AG09309 (cell line): ENCODE data around the gene ITPR1.

Experiments used
- DNase-seq: peaks from one replicate; pipeline ENCODE4 v3.0.0-alpha.2; 2010; ENCODE audit warnings: low read depth
- H3K4me3 ChIP-seq: 2 replicates; pipeline ENCODE4 v1.5.1; 2011; ENCODE audit warnings: mild to moderate bottlenecking, low read depth, low read length, moderate library complexity; ENCODE audit not compliant: control insufficient read depth
- TF ChIP-seq, protein P1 (sequence below): IDR thresholded peaks from 2 replicates; pipeline ENCODE4 v1.5.1; 2011; ENCODE audit warnings: mild to moderate bottlenecking, low read depth, low read length, inconsistent platforms; ENCODE audit not compliant: insufficient read depth, control insufficient read depth; ENCODE audit errors: missing control alignments

ITPR1 gene

DNA sequence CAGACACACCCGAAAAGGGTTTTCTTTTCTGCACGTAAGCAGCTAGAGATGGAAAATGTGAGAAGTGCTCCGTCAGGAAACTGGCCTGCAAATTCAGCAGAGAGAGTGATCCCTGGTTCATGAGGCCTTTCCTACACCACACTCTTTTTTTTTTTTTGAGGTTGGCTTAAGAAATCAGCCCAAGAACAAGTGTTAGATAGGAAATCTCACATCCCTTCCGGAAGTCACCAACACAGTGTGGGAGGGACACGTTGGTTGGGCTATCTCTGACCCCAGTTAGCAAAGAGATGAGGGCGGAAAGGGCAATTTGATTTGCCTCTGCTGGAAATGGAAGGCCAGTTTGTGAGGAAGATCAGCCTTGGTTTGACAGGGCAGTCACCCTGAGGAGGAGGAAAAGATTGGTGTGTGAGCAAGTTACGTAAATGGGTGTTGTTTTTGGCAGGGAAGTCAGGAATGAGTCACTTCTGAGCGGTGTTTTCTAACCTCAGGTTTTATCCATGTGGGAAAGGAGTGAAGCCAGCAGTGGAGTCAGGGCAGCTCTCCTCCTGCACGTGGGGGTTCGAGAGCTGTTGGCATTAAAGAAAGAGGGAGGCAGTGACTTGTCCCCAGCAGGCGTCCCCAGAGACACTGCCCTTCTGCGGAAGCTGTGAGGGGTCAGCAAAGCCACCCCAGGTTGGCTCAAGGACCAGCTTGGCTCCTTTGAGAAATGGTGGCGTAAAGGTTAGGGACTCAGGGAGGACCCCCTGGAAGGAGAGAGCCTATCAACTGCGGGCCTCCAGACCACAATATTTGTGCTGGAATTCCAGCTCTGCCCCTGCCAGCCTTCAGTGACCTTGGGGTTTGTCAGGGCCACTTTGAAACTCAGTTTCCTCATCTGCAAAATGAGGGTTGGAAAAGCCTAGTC is 248.5 kb downstream of the ITPR1 start:
- no peak overlapping the region for H3K4me3 ChIP-seq

GRCh38 chr3:4742359-4742758 is 249.2 kb downstream of the ITPR1 start:
- TF ChIP-seq, protein P1, sequence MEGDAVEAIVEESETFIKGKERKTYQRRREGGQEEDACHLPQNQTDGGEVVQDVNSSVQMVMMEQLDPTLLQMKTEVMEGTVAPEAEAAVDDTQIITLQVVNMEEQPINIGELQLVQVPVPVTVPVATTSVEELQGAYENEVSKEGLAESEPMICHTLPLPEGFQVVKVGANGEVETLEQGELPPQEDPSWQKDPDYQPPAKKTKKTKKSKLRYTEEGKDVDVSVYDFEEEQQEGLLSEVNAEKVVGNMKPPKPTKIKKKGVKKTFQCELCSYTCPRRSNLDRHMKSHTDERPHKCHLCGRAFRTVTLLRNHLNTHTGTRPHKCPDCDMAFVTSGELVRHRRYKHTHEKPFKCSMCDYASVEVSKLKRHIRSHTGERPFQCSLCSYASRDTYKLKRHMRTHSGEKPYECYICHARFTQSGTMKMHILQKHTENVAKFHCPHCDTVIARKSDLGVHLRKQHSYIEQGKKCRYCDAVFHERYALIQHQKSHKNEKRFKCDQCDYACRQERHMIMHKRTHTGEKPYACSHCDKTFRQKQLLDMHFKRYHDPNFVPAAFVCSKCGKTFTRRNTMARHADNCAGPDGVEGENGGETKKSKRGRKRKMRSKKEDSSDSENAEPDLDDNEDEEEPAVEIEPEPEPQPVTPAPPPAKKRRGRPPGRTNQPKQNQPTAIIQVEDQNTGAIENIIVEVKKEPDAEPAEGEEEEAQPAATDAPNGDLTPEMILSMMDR: no peak
- no peak for DNase-seq
- no peak overlapping the region for H3K4me3 ChIP-seq

More for the DNA sequence above, 248.5 kb downstream of the ITPR1 start:
- TF ChIP-seq, protein P1: no peak
- peak; percentile 98 for DNase-seq

- no peak overlapping the region for H3K4me3 ChIP-seq
- TF ChIP-seq, protein P1: no peak
- DNase-seq: no peak
Measured at GRCh38 chr3:4743371-4743770, 250.2 kb downstream of the ITPR1 start.

- no peak overlapping the region for H3K4me3 ChIP-seq
- TF ChIP-seq, protein P1: no peak
- no peak for DNase-seq
Measured at GRCh38 chr3:4744405-4745234, 251.5 kb downstream of the ITPR1 start.

GRCh38 chr3:4745235-4745610 is 252.1 kb downstream of the ITPR1 start:
- TF ChIP-seq, protein P1: no peak
- DNase-seq: no peak
- no peak overlapping the region for H3K4me3 ChIP-seq

GRCh38 chr3:4746241-4746958 is 253.3 kb downstream of the ITPR1 start:
- TF ChIP-seq, protein P1: no peak
- no peak for DNase-seq
- H3K4me3 ChIP-seq: no peak overlapping the region
